ENCODE measurements around the gene TRPM7.

Gene TRPM7

GRCh38 chr15:50563756-50564155 is 122.8 kb downstream of the TRPM7 start:
- peak; percentile 23 for DNase-seq

DNA sequence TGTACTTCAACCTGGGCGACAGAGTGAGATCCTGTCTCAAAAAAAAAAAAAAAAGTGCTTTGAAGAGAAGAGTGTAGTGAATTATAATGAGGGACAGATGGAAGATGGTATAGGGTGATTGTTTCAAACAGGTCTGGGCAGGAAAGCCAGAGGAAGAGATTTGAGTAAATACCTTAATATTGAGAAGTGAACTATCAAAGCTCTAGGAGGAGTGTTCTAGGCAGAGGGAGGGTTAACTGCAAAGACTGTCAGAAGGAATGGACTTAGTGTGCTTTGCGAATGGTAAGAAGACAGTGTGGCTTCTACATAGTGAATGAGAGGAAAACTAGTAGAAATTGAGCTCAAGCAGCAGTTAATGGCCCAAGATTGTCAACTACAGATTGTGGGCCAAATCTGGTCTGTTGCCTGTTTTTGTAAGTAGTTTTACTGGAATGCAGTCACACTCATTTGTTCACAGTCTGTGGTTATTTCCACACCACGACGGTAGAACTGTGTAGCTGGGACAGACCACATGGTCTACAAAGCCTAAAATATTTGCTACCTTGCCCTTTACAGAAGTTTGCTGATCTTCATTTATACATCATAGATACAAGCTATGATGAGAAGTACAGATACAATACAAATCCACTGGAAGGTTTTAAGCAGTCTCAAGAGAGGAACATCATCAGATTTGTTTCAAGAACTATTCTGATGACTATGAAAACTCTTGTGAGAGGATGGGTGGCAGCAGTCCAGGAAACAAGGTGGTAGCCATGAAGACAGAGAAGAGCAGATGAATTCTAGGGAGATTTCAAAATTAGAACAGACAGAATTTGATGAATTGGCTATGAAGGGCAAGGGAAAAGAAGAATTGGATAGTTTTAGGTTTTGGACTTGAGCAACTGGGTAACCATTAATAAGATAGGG is 123.6 kb downstream of the TRPM7 start:
- peak; percentile 67 for DNase-seq

DNA sequence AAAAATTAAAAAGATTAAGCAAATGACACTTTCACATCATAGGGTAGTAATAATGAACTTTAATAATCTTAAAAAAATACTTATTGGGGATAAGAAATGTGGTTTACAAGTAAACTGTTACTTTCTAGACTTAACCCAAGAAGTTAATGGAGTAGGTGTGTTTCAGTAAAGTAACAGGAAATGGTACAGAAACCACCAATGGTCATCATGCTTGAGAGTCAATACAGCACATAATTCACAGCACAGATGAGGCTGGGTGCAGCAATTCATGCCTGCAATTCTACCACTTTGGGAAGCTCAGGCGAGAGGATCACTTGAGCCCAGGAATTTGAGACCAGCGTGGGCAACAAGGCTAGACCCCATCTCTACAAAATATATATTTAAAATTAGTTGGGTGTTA is 128.6 kb downstream of the TRPM7 start:
- no peak for DNase-seq

- DNase-seq = no peak
Observed at GRCh38 chr15:50556642-50557371, 129.8 kb downstream of the TRPM7 start.

- DNase-seq = no peak
Observed at GRCh38 chr15:50552238-50552637, 134.4 kb downstream of the TRPM7 start.

- no peak for DNase-seq
Observed at GRCh38 chr15:50549326-50549725, 137.3 kb downstream of the TRPM7 start.

GRCh38 chr15:50546566-50546965 is 140.0 kb downstream of the TRPM7 start, which contains the start of gene USP50:
TSS of gene USP50 (minus strand) at chr15:50546666. CDS start at chr15:50546525, 141 bp downstream.
- no peak for DNase-seq

DNA sequence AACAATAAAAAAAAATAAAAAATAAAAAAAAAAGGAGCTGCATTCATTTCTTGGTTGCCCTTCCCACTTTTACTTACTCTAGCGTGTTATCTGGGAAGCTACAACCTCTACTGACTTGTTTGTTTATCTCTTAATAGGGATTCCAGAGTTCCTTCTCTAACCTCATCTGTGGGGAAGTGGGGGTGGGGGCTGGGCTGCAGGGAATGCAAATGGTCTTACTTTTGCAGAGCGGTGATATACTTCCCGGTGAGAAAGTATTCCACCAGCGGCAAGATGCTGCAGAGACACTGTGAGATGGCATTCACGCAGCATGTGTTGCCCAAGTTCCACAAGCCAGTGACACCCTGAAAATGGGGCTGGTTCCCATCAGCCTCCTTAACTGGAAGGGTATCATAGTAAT is 142.2 kb downstream of the TRPM7 start:
- no peak for DNase-seq

GRCh38 chr15:50543556-50543955 is 143.0 kb downstream of the TRPM7 start:
- no peak for DNase-seq

GRCh38 chr15:50542887-50543210 is 143.7 kb downstream of the TRPM7 start:
- DNase-seq = no peak

- DNase-seq = no peak
Observed at GRCh38 chr15:50531766-50532165, 154.8 kb downstream of the TRPM7 start.

DNA sequence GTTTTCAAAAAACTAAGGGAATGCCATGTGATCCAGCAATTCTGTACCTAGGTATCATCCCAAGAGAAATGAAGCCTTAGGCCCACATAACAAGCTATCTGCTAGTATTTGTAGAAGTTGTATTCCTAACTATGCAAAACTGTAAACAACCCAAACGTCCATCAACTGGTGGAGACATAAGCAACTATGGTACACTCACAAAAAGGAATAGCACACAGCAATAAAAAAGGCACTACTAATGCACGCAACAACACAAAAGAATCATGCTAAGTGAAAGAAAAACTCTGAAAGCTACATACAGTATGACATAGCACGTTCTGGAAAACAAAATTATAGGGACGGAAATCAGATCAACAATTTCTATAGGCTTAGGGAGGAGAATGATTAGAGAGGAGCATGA is 155.4 kb downstream of the TRPM7 start:
- no peak for DNase-seq

- no peak for DNase-seq
Observed at GRCh38 chr15:50523851-50524251, 162.7 kb downstream of the TRPM7 start.

- no peak for DNase-seq
Observed at GRCh38 chr15:50519740-50520425, 166.7 kb downstream of the TRPM7 start.

DNA sequence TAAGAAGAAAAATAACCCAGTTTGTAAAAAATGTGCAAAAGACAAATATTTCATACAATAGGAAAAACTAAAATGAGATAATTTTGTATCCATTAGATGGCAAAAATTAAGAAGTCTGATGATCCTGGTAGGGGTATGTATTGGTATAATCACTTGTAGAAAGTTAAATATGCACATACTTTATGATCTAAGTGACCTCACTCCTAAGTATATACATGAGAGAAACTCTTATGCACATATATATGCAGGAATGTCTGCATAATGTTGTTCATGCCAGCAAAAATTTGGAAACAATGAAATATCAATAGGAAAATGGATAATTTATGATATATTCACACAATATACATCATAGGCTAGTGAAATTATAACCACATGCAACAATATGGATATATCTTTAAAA is 173.6 kb downstream of the TRPM7 start:
- no peak for DNase-seq

Data from activated CD4-positive, alpha-beta T cell treated with anti-CD3 and anti-CD28 coated beads, Interleukin-2, amount 50 U/mL, for 16 hours (primary cell).